GM19351 (cell line): Measurements from ENCODE around the gene MSRB1.

Experiments
- ATAC-seq: cut with Tn5 transposase; IDR thresholded peaks from one replicate; pipeline ENCODE4 v1.9.1; 2021; ENCODE audit warnings: mild to moderate bottlenecking, moderate library complexity; ENCODE audit not compliant: unreplicated experiment

MSRB1 gene

DNA sequence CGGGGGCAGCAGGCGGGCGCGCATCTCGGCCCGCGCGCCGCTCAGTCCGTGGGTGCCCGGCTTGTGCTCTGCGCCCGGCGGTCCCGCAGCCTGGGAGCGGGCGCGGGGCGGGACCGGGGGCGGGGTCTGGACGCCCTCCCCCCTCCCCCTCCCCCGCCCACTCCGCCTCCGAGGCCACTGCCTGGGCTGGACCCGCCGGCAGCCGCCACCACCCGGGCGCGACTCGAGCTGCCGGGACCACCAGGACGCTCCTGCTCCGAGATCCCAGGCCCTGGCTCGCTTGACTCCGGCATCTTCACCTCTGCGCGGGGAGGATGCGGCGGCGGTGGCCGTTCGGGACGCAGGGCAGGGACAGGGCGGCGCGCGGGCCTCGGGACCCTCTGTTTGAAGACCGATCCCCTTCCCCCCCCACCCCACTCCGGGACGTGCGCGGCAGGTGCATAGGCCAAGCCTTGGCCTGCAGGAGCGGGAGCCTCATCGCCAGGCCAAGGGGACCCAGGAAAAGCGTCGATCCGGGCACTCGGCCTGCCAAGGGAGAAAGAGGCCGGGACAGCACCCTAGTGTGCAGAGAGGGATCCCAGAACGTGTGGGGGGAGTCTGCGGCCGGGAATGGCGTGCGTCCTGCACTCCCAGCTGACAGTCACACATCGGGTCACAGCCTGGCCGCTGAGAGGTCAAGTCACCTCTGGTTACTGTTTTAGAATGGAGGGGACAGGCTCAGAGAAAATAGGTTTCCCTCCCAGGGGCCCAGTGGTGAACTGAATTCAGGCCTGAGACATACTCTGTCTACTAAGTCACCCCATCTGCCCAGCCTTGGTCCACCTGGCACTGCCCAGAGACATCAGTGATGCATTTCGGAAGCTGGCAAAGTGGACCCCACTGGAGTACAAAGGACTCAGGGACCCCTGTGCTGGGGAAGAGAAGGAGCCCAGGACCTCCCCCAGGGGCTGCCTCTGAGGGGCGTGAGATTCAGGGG is 24.4 kb downstream of the MSRB1 start, which contains the start of gene HS3ST6:
Gene HS3ST6, minus strand, starts transcription at position 65 of the 976 bp plus-strand sequence. CDS start 92 bp downstream, outside the sequence.
- ATAC-seq: no peak

DNA sequence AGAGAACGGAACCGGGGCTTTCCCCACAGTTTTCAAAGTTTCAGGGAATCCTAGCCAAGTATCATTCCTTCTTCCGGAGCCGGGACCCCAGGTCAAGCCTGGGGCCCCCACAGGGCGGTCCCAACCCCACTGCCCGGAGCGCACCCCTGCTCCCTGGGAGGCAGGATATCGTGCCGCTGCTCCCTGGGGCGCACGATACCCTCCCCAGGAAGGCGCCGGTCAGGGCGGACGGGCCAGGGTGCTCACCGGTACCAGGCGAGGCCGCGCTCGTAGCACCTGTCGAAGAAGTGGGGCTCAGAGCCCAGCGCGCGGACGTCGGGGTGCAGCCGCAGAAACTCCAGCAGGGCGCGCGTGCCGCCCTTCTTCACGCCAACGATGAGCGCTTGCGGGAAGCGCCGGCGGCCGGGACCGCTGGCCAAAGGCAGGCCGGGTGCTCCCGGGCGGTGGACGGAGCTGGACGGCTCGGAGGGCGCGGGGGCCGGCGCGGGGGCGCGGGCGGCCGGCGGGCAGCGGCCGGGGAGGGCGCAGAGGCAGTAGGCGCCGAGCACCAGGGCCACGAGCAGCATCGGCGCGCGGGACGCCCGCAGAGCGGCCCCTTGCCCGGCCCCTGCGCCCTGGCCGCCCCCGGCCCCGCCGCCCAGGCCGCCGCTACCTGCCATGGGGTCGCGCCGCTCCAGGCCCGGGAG is 25.2 kb downstream of the MSRB1 start:
- no peak for ATAC-seq

DNA sequence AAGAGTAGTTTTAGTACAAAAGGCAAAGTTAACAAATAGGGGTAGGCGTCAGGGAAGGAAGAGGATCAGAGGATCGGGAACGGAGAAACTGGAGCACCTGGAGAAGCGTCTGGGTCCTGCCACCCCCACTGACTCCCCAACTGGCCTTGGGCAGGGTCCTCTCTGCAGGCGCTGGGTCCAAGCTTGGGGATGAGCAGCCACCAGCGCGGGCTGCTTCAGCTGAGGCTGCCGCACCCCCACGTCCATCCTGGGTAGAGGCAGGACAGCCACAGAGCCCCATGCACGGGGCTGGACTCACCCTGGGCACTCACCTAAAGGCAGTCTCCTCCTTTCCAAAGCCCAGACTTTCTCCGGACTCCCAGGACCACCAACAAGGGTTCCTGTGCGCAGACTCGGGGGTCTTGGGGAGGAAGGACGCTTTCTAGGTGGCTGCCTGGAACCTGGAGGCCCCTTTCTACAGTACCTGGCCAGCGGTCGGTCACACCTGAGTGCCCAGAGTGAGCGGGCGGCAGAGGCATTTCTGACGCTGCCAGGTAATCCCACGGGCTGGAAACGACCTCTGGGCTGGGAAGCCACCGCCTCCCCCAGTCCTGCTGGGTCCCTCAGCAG is 25.8 kb downstream of the MSRB1 start:
- no peak for ATAC-seq

DNA sequence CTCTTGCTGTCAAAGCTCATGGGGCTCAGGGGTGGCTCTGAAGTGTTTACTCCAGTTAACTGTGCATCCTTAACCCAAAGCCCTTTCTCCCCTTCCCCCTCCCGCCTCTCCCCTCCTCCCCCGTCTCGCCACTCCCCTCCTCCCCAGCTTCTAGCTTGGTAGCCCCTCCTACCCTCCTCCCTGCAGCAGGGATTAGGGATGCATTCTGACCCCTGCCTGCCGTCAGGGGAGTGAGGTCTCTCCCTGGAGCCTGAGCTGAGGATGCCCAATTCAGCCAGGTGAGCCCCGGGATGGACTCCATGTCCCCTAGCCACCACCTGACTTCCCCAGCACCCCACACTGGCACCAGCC is 26.4 kb downstream of the MSRB1 start:
- ATAC-seq: no peak

DNA sequence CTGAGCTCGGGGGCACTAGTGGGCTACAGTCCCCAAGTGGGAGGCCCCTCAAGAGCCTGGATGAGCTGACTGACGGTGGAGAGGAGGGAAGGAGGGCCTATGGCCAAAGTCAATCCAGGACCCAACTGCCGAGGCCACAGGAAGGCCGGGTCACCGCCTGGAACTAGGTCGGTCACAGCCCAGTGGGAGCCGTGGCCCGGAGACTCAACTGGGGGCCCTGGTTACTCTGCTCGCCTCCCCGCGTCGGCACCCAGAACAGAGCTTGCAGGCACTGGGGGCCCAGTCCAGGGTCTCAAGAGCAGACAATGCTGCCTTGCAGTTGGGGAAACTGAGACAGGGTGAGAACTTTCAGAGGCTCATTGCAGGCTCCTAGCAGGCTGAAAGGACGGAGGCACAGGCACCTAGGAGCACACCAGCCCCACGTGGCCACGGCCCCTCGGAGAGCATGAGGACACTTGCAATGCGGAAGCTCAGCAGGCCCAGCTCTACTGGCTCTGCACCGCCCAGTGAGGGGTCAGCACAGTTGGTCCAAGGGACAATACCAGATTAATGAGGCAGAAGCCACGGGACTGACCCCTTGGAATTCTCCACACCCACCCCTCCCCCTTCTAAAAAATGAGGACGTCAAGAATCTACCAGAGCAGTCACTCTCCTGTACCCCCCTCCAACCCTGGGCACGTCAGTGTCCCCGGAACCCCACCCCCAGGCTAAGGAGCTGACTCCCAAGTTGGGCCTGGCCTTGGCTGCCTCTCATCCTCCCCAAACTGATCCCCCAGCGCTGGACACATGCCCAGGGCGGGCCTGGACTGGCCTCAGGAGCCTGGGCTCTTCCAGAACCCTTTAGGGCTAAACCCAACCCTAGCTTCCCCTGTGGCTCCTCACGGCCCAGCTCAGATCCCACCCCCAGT is 27.0 kb downstream of the MSRB1 start:
- no peak for ATAC-seq

DNA sequence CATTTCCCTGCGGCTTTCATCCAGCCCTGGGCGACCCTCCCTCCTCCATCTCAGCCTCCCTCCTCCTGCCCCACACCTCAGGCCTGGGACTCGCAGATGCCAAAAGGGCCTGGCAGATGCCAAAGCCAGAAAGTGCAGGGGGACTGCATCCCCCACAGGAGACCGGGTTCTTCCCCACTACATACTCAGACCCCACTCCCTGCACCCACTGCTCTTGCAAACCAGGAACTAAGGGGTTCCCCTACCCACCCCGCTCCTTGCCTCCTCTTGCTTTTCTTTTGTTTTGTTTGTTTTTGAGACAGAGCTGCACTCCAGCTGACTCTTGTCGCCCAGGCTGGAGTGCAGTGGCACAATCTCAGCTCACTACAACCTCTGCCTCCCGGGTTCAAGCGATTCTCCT is 28.0 kb downstream of the MSRB1 start:
- ATAC-seq: no peak

DNA sequence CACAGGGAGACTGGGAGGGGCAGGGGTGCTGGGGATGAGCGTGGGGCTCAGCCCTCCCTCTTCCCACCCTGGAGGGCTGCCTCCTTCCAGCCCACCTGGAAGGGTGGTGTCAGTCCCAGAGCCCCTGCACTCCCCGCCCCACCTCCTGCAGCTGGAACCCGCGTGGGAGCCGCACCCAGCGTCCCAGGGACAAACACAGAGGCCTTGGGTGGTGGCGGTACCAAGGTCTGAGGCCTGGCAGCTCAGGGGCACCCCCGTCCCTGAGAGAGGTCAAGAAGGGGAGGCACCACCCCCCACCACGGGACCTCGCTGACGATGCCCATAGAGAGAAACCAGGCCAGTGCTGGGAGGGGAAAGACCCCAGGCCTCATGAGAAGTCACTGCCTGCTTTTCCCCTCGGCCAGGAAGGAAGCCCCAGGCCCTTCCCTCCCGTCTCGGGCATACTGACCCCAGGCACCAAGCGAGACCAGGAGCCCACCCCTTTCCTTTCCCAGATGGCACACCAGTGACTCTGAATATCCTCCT is 28.9 kb downstream of the MSRB1 start:
- no peak for ATAC-seq

DNA sequence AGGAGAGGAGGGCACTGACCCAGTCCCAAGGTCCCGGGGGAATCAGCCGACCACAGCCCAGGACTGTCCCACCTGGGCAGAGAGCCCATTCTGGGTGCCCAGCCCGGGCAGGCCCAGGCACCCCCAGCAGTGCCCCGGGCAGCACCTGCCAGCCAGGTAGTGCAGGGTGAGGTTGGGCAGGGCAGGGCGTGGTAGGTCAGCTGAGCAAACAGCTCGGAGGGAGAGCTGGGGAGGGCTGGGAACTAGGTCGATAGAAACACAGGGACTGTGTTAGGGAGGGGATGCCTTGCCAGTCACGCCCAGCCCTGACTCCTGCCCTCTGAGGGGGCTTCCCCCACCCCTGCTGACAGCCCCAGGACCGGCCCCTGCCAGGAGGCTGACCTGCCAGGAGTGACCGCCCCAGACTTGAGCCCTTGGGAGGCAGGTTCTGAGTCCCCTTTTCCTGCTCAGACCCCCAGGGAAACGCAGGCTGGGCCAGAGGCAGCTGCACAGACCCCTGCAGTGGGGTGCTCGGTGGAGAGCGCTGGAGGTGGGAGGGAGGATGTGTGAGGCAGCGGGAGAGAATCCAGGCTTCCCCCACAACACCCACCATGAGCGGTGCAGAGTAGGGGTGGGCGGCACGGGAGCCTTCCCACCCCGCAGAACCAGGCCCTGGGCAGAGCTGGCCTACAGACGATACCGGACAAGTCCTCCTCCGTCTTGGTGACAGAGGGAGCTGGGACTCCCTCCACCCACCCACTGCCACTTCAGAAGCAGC is 29.5 kb downstream of the MSRB1 start:
- ATAC-seq: no peak

DNA sequence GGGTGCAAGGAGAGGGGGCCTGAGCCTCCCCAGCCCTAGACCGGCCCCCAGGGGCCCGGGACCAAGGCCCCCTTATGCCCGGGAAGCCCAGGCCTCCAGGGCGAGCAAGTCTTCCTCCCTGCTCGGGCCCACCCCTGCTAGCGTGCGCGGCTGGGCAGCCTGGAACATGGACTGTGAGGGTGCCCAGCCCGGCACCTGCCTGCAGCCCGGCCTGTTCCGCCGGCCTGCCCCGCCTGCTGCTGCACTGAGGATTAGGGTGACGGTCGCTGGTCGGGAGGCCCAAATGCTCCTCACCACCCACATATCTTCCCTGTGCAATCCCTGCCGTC is 30.8 kb downstream of the MSRB1 start:
- ATAC-seq: no peak

DNA sequence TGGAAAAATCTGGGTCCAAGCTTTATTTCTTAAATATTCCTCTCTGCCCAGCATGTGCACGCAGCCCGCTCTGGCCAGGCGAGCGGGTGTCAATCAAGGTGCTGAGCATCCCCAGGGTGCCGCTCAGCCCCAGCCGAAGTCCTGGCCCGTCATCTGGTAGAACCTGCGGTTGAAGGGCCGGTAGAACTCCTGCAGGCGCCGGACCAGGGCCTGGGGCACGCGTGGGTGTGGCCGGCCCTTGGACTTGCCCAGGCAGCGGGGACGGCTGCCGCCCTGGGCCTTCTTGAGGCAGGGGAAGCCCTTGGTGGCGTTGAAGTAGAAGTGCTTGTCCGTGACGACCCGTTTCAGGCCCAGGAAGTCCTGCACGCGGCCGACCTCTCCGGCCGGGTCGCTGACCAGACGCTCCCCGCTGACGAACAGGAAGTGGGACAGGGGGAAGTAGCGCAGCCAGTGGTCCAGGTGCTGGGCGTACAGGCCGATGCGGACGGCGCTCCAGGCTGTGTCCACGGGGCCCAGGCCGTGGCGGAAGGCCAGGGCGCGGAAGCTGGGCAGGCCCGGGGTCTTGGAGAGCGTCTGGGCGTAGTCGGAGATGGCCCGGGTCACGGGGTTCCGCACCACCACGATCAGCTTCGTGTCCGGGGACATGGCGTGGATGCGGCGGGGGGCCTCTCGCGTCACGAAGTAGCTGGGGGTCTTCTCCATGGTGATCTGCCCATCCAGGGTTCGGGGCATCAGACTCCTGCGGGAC is 31.4 kb downstream of the MSRB1 start:
- ATAC-seq: no peak

DNA sequence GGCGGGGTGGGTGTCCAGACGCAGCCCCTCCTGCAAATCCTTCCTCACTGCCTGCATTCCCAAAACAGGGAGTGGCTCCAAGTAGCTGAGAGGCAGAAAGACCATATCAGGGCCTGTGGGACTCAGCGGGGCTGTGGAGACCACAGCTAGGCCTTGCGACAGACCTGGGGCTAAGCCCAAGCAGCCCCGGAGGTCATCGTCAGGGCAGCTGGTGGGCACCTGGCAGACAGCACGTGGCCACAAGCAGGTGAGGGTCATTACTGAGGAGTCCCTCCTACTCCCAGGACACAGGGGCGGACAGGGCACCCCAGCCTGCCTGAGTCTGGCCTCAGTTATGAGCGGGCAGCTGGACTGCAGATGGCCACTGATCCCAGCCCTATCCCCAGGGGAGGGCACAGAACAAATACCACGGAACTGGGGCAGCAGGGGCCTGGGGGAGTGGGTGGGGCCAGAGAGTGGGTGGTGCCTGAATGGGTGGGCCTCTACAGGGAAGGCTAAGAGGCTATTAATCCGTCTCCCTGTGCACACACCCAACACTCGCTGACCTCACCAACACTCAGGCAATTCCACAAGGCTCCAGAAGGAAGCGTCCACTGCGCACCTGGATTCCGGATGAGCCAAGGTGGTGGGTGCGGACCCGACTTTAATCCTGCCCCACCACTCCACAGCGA is 33.3 kb downstream of the MSRB1 start:
- ATAC-seq: no peak

DNA sequence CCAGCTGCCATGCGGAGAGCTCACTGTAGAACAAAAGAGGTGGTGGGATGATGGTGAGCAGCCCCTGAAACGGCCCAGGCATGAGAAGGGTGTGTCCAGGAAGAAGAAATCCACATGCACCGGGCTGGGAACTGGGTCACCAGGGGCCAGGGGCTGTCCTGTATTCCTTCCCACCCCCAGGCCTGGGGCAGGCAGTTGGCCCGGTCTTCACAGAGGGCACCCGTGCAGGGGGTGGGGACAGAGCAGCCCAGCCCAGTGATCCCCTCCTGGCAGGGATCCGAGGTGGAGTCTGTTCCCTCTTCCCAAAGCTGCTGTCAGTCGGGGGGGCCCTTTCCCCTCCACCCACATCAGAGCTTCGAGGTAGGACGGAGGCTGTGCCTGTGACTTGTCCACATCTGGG is 34.0 kb downstream of the MSRB1 start:
- no peak for ATAC-seq

DNA sequence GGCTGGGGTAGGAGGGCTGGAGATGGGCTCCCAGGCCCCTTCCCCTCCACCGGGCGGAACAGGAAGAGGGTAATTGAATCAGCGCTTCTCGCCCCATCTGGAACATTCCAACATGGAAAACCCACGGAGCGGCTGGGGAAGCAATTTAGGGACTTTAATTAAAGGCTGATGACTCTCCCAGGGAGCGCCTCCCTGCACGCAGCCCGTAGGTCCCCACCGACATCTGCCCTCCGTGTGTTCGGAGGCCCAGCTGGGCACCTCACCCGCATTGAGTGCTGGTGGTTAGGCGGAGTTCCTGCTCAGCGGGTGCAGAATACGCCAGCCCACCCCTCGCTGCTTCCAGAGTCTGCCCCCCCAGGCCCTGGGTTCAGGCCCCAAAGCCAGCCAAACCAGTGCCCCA is 34.8 kb downstream of the MSRB1 start:
- ATAC-seq: no peak

DNA sequence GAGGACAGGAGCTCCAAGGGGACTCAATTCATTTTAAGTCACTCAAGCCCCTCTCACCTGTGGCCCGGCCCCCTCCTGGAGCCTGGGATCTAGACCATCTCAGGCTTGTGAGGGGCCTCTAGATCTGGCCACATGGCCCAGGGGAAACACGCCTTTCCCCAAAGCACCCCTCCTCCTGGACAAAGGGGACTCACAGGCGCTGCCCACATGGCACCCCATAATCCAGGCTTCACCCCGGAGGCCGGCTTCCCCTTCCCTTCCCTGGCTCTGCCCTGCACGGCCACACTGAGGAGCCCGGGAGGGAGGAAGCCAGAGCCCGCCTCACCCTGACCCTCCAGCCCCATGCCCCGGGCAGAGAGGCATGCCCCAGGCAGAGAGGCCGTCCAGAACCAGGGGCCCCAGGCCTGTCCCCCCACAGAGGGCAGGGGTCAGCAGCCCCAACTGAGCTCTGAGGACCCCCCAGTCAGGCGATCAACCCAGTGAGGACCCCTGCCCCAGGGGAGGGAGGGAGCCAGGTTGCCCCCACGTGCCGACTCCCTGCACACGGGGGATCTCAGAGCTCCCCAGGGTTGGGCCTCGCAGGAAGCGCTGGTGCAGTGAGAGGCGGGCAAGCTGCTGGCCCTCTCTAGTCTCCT is 35.7 kb downstream of the MSRB1 start:
- ATAC-seq: no peak

DNA sequence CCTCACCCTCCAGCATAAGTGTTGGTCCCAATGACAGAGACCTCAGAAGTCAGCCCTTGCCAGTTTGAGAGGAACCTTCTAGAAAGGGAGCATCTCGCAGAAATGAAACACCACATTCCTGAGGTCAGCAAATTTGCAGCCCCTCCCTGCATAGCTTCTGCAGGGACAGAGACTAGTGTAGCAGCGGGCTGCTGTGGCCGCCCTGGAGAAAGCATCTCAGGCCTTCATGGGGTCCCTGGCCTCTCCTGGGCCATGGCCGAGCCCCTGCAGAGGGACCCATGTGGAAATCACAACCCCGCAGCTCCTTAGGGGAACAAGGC is 36.2 kb downstream of the MSRB1 start:
- ATAC-seq: no peak

DNA sequence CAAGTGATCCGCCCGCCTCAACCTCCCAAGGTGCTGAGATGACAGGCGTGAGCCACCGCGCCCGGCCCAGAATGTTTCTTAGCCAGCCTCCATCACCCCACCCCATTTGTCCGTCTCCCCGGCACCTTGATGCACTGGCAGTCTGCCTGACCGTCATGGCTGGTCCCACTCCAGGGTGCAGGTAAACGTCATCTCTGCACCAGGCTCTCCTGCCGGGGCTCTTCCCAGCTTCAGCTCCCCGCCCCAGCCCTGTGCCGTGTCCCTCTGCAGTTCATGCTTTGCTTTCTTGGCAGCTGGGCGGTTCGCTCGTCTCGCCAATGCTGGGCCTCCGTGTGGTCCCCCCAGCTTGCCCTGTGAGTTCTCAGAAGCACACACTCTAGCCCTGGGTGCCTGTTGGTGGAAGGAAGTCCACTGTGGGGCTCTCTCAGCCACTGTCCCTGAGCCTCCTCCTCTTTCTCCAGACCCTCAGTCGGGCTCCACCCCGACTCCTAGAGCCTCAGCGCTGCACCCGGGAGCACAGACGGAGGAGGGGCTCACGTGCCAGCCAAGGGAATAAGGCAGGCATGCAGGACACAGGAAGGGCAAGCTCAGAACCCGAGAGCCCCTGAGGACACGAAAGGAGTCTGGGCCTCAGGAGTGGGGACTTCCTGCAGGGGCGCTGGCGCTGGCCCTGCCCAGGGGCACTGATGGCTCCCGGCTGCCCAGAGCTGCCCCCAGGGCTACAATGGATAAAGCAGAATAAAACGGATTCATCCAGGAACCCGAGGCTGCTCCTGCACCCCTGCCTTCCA is 36.7 kb downstream of the MSRB1 start:
- no peak for ATAC-seq
